Measurements from ENCODE around the gene PTPRM. TPM values are rescaled to one million over a fixed set of nuclear protein-coding genes. Genes with fewer than 3 reads are reported as not detected.

PTPRM gene
- total RNA-seq, 1 donor from 2014 or later: 65.5 TPM

DNA sequence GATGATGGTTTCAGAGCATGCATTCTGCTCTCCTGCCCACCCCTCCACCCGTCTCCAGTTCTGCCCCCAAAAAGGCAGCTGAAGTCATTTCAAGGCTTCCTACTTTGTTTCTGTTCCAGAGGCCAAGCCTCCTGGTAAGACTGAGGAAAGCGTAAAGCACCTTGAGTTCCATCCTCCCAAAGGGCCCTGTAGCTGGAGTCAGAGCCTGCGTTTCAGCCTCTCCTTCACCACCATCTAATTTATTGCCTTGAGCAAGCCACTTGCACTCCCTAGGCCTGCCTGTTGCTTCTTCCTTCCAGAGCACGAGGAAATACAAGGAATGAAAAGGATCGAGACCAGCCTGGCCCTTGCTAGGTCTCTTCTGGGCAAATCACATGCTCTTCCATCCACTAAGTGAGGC, 797.9 kb downstream of the PTPRM start:
- Histone ChIP-seq H3K4me3 (ENCODE audit: low read depth, low read length) (no peak overlapping the region), H3K27me3 (ENCODE audit: control insufficient read depth, insufficient read depth, low read length) (peaks cover 4% of the 10 kb centered on the region), H3K36me3 (ENCODE audit: control insufficient read depth, insufficient read depth, low read length) (no peaks in the 10 kb centered on the region)
- TF ChIP-seq CTCF (IDR thresholded peaks at IDR 0.05; ENCODE audit: insufficient read depth, low read length, poor library complexity, severe bottlenecking): no peak
- no peak for DNase-seq (ENCODE audit: low read depth)

GRCh38 chr18:8365528-8365927, 798.4 kb downstream of the PTPRM start:
- DNase-seq (ENCODE audit: low read depth): no peak
- Histone ChIP-seq H3K36me3 (ENCODE audit: control insufficient read depth, insufficient read depth, low read length) (no peaks in the 10 kb centered on the region), H3K27me3 (ENCODE audit: control insufficient read depth, insufficient read depth, low read length) (peaks cover 4% of the 10 kb centered on the region), H3K4me3 (ENCODE audit: low read depth, low read length) (no peak overlapping the region)
- TF ChIP-seq CTCF (IDR thresholded peaks at IDR 0.05; ENCODE audit: insufficient read depth, low read length, poor library complexity, severe bottlenecking): no peak

DNA sequence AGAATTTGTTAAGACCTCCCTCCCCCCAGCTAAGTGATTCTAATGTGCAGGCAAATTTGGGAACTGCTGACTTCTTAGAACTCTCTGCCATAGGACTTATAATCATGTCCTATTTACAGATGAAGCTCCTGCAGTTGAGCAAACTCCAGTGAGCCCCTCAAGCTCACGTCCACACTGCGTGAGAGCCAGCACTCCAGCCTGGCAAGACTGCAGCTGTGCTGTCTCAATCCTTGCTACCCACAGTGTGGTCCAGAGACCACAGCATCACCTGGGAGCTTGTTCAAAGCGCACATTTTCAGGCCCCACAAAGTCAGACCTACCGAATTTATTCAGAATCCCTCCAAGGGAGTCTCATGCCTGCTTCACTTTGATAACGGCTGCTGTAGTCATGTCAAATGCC, 799.0 kb downstream of the PTPRM start:
- no peak for TF ChIP-seq CTCF (IDR thresholded peaks at IDR 0.05; ENCODE audit: insufficient read depth, low read length, poor library complexity, severe bottlenecking)
- DNase-seq (ENCODE audit: low read depth): no peak
- Histone ChIP-seq H3K4me3 (ENCODE audit: low read depth, low read length) (no peak overlapping the region), H3K36me3 (ENCODE audit: control insufficient read depth, insufficient read depth, low read length) (no peaks in the 10 kb centered on the region), H3K27me3 (ENCODE audit: control insufficient read depth, insufficient read depth, low read length) (peaks cover 4% of the 10 kb centered on the region)

GRCh38 chr18:8366656-8367055, 799.5 kb downstream of the PTPRM start:
- TF ChIP-seq CTCF (IDR thresholded peaks at IDR 0.05; ENCODE audit: insufficient read depth, low read length, poor library complexity, severe bottlenecking): no peak
- H3K36me3 ChIP-seq (ENCODE audit: control insufficient read depth, insufficient read depth, low read length): no peaks in the 10 kb centered on the region
- peaks cover 4% of the 10 kb centered on the region for H3K27me3 ChIP-seq (ENCODE audit: control insufficient read depth, insufficient read depth, low read length)
- H3K4me3 ChIP-seq (ENCODE audit: low read depth, low read length): no peak overlapping the region
- no peak for DNase-seq (ENCODE audit: low read depth)

DNA sequence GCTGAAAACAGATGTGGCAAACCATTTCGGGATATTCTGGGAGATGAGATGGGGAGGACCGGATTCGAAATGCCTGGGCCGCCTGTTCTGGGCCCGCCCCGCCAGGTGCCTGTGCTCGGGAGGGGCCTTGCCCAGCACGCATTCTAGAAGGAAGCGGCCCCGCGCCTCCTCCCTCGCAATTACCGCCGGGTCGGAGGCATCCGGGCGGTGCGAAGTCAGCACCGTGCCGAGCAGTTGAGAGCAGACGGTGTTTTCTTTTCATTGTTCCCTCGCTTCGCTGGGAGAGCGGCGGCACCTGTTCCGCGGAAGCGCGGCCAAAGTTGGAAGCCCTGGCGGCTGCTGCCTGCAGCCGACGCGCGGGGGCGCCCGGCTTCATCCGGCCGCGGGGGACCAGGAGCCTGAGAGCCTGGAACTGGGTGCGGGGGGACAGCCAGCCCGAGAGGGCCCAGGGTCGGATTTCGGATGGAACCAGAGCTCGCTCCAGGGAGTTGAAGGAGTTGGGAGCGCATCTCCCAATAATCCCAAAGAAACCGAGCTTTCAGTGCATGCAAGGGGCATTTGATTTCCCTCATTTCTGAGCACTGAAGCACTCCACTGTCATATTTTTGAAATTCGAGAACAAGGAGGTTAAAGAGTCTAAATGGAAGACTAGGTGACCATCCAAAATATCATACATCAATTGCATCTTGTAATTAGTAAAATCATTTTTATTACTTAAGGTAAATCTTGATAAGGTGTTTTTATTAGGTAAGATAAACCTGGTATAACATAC, 800.3 kb downstream of the PTPRM start:
- no peaks in the 10 kb centered on the region for H3K36me3 ChIP-seq (ENCODE audit: control insufficient read depth, insufficient read depth, low read length)
- peaks cover 4% of the 10 kb centered on the region for H3K27me3 ChIP-seq (ENCODE audit: control insufficient read depth, insufficient read depth, low read length)
- peak; percentile 70 for TF ChIP-seq CTCF (IDR thresholded peaks at IDR 0.05; ENCODE audit: insufficient read depth, low read length, poor library complexity, severe bottlenecking)
- peak; percentile 9 for DNase-seq (ENCODE audit: low read depth)
- H3K4me3 ChIP-seq (ENCODE audit: low read depth, low read length): peak overlapping the region; percentile 18
